Measurements from ENCODE around the gene S100A1. TPM values are rescaled to one million over a fixed set of nuclear protein-coding genes. Genes with fewer than 3 reads are reported as not detected.

Gene S100A1
- total and polyA plus RNA-seq, 2 of the 8 experiments (the other 6 are each of a cell fraction or from before 2014, with no cell fraction given) = 2.0 TPM; not detected in 1

DNA sequence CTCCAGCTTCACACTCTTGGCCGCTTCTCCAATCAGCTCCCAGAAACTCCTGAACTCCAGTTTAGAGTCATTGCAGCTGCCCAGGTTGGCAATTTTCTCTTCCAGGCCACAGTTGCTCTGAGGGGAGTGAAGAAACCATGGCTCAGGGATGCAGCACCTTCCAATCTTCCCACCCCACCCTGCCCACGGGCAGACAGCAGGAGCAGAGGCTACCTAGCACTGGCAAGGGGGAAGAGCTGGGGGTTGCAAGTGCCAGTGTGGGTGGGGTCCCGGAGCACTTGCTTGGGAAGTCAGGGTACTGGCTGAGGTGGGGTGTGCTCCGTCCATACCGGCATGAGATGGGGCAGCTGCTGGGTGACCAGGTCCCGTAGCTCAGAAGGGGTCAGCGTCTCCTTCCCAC is 13.3 kb upstream of the S100A1 start (continued):
- no peak for TF ChIP-seq BACH1 (IDR thresholded peaks at IDR 0.05; ENCODE audit: low read length)
- no peak for TF ChIP-seq CEBPB (IDR thresholded peaks at IDR 0.05; ENCODE audit: low read depth, low read length)
- TF ChIP-seq SP2 (IDR thresholded peaks at IDR 0.05; ENCODE audit: low read length) = no peak
- no peak for TF ChIP-seq EGR1 (IDR thresholded peaks at IDR 0.05; ENCODE audit: borderline replicate concordance, low read depth, low read length)
- no peak for TF ChIP-seq BCL11A (IDR thresholded peaks at IDR 0.05; ENCODE audit: low read depth in 2 of 2, low read length in 2 of 2)
- TF ChIP-seq CBX8 (IDR thresholded peaks at IDR 0.05; ENCODE audit: borderline replicate concordance, low read depth, low read length) = no peak

All from H1 (cell line).